ENCODE data around the gene AUTS2. TPM values are rescaled to one million over a fixed set of nuclear protein-coding genes. Genes with fewer than 3 reads are reported as not detected.

AUTS2 gene
- total RNA-seq, 1 experiment from 2014 or later, result 256 TPM

DNA sequence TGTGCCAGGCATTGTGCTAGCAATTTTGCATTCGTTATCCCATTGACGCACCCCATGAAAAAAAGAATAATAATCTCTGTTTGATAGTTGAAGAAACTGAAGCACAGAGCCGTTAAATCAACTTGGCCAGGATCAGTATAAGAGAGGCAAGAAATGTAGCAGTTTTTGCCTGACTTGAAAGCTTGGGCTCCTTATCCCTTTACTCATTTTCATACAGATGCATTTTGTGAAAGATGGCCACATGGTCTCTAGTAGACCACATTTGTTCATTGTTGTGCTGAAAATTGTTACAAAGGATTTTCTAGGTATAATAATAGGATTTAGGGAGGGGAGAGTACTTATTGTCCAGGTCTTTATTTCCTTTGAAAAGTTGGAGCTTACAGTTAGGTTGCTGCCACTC, 14.7 kb downstream of the AUTS2 start:
- no peak overlapping the region for H3K18ac ChIP-seq (ENCODE audit: insufficient read length, low read depth, low read length)
- no peak overlapping the region for H3K27ac ChIP-seq (ENCODE audit: insufficient read length, low read depth, low read length)
- no peak overlapping the region for H3K27ac Mint-ChIP-seq
- no peak overlapping the region for H4K5ac ChIP-seq (ENCODE audit: insufficient read length, low read depth, low read length)
- no peaks in the 10 kb centered on the region for H4K20me1 ChIP-seq (ENCODE audit: control insufficient read depth, insufficient read depth, insufficient read length)
- H4K8ac ChIP-seq (replicated peaks; ENCODE audit: insufficient read length, low read depth, low read length), result no peak overlapping the region
- peaks cover 38 to 45% of the 10 kb centered on the region in 2 experiments for H3K4me1 Mint-ChIP-seq
- H3K4me3 Mint-ChIP-seq, result no peak overlapping the region
- H3K79me1 ChIP-seq (ENCODE audit: insufficient read depth, low read depth, low read length, poor library complexity, severe bottlenecking), result no peaks in the 10 kb centered on the region
- no CpG with 5 or more reads among the region's 3 CpGs for WGBS (ENCODE audit: extremely low coverage, insufficient read length, low lambda C conversion rate)
- H3K27me3 ChIP-seq (ENCODE audit: insufficient read depth, low read length), result peaks cover 80% of the 10 kb centered on the region
- no peaks in the 10 kb centered on the region; a peak in 2 of 5 replicates for H3K9me3 Mint-ChIP-seq
- no peak overlapping the region for H2BK15ac ChIP-seq (ENCODE audit: low read depth, low read length)
- no peak overlapping the region for H3K4ac ChIP-seq (ENCODE audit: low read depth, low read length)
- no peak overlapping the region for H3K4me2 ChIP-seq (ENCODE audit: insufficient read depth, insufficient read length, low read length)
- no peaks in the 10 kb centered on the region for H3K79me2 ChIP-seq (ENCODE audit: insufficient read depth, low read length)
- no peak overlapping the region for H3K56ac ChIP-seq (ENCODE audit: insufficient read length, low read depth, low read length)
- H2AK5ac ChIP-seq (ENCODE audit: insufficient read length, low read length), result no peak overlapping the region
- H2BK120ac ChIP-seq (ENCODE audit: low read depth, low read length, poor library complexity, severe bottlenecking), result no peak overlapping the region
- no peak overlapping the region for H2BK5ac ChIP-seq (ENCODE audit: insufficient read length, low read length)
- no peak overlapping the region for H2AFZ ChIP-seq (ENCODE audit: low read length)
- no peak overlapping the region for H2BK20ac ChIP-seq (ENCODE audit: low read depth, low read length, poor library complexity, severe bottlenecking)
- TF ChIP-seq, protein P1, sequence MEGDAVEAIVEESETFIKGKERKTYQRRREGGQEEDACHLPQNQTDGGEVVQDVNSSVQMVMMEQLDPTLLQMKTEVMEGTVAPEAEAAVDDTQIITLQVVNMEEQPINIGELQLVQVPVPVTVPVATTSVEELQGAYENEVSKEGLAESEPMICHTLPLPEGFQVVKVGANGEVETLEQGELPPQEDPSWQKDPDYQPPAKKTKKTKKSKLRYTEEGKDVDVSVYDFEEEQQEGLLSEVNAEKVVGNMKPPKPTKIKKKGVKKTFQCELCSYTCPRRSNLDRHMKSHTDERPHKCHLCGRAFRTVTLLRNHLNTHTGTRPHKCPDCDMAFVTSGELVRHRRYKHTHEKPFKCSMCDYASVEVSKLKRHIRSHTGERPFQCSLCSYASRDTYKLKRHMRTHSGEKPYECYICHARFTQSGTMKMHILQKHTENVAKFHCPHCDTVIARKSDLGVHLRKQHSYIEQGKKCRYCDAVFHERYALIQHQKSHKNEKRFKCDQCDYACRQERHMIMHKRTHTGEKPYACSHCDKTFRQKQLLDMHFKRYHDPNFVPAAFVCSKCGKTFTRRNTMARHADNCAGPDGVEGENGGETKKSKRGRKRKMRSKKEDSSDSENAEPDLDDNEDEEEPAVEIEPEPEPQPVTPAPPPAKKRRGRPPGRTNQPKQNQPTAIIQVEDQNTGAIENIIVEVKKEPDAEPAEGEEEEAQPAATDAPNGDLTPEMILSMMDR (conservative IDR thresholded peaks at IDR 0.05), result no peak
- H3K9ac ChIP-seq (ENCODE audit: extremely low read depth, insufficient read length, low read length), result no peak overlapping the region
- peaks cover 62% of the 10 kb centered on the region for H3K27me3 Mint-ChIP-seq (ENCODE audit: low read depth)
- no peak overlapping the region for H2BK12ac ChIP-seq (ENCODE audit: insufficient read length, low read depth, low read length)
- DNase-seq, result no peak
- no peak overlapping the region for H3K14ac ChIP-seq (ENCODE audit: insufficient read depth, low read length)
- no peak overlapping the region for H3K23ac ChIP-seq (ENCODE audit: insufficient read length, low read depth, low read length)
- no peak overlapping the region for H4K91ac ChIP-seq (ENCODE audit: insufficient read length, low read depth, low read length)
- no peaks in the 10 kb centered on the region for H3K23me2 ChIP-seq (ENCODE audit: insufficient read length, low read depth, low read length, poor library complexity, severe bottlenecking)
- H3K9me3 ChIP-seq (ENCODE audit: control insufficient read depth, low read depth, low read length), result no peaks in the 10 kb centered on the region
- H3K4me1 ChIP-seq (ENCODE audit: insufficient read depth, low read length), result peaks cover 4% of the 10 kb centered on the region; the same call in 1 of the 2 replicates
- no peaks in the 10 kb centered on the region; a peak in 2 of 7 replicates for H3K36me3 Mint-ChIP-seq (ENCODE audit: insufficient read depth in 1 of 3, low read depth in 3 of 3)
- no peak overlapping the region for H3T11ph ChIP-seq (ENCODE audit: low read length)

All from H9 (cell line).